ENCODE data around the gene EML6. TPM values are rescaled to one million over a fixed set of nuclear protein-coding genes. Genes with fewer than 3 reads are reported as not detected.

EML6 gene
- total and polyA plus RNA-seq, 4 donors: 0.94 to 5.1 (median 2.0) TPM

GRCh38 chr2:54859997-54860701 is 136.7 kb downstream of the EML6 start:
- no peaks in the 10 kb centered on the region for H3K27me3 ChIP-seq (ENCODE audit: control insufficient read depth in 3 of 3, insufficient read depth in 3 of 3, low read length in 2 of 3)
- 90 to 94% methylated on average over 7 of the region's 7 CpGs for WGBS, 2 donors

GRCh38 chr2:54862229-54862628 is 138.8 kb downstream of the EML6 start:
- H3K4me1 ChIP-seq (ENCODE audit: control insufficient read depth in 5 of 5, insufficient read depth in 5 of 5, low read length in 5 of 5): no peaks in the 10 kb centered on the region
- no peak overlapping the region for H3K4me3 ChIP-seq
- DNase-seq (no peak), ATAC-seq (ENCODE audit: insufficient read depth, low FRiP score) (no peak)
- no peaks in the 10 kb centered on the region for H3K36me3 ChIP-seq (ENCODE audit: control insufficient read depth in 4 of 4, insufficient read depth in 4 of 4, low read length in 4 of 4)
- H3K9me3 ChIP-seq (ENCODE audit: control insufficient read depth in 4 of 4, insufficient read depth in 3 of 4, low read length in 3 of 4): peaks cover 0 to 2% (median 0%) of the 10 kb centered on the region in 4 donors
- WGBS, 2 donors: 97% methylated on average over 4 of the region's 4 CpGs
- H3K27me3 ChIP-seq (ENCODE audit: control insufficient read depth in 3 of 3, insufficient read depth in 3 of 3, low read length in 2 of 3): no peaks in the 10 kb centered on the region
- H3K27ac ChIP-seq (ENCODE audit: low read depth in 1 of 2, low read length in 1 of 2): no peak overlapping the region
- H3K9ac ChIP-seq (ENCODE audit: insufficient read depth in 1 of 2, low read length in 2 of 2): no peak overlapping the region
- TF ChIP-seq CTCF (IDR thresholded peaks at IDR 0.05; ENCODE audit: control extremely low read depth, extremely low read depth): no peak

More at GRCh38 chr2:54859997-54860701, 136.7 kb downstream of the EML6 start:
- Histone ChIP-seq H3K36me3 (ENCODE audit: control insufficient read depth in 4 of 4, insufficient read depth in 4 of 4, low read length in 4 of 4) (no peaks in the 10 kb centered on the region), H3K9me3 (ENCODE audit: control insufficient read depth in 4 of 4, insufficient read depth in 3 of 4, low read length in 3 of 4) (peaks cover 0 to 2% (median 0%) of the 10 kb centered on the region in 4 donors), H3K27ac (ENCODE audit: low read depth in 1 of 2, low read length in 1 of 2) (no peak overlapping the region), H3K9ac (ENCODE audit: insufficient read depth in 1 of 2, low read length in 2 of 2) (no peak overlapping the region), H3K4me3 (no peak overlapping the region), H3K4me1 (ENCODE audit: control insufficient read depth in 5 of 5, insufficient read depth in 5 of 5, low read length in 5 of 5) (no peaks in the 10 kb centered on the region)
- ATAC-seq (ENCODE audit: insufficient read depth, low FRiP score) (no peak), DNase-seq (no peak)
- no peak for TF ChIP-seq CTCF (IDR thresholded peaks at IDR 0.05; ENCODE audit: control extremely low read depth, extremely low read depth)

- Histone ChIP-seq H3K27ac (ENCODE audit: low read depth in 1 of 2, low read length in 1 of 2) (no peak overlapping the region), H3K27me3 (ENCODE audit: control insufficient read depth in 3 of 3, insufficient read depth in 3 of 3, low read length in 2 of 3) (no peaks in the 10 kb centered on the region)
- WGBS, 2 donors: 95 to 96% methylated on average over 2 of the region's 2 CpGs
Observed at GRCh38 chr2:54862742-54863141, 139.3 kb downstream of the EML6 start.

More at GRCh38 chr2:54862742-54863141, 139.3 kb downstream of the EML6 start:
- no peak for TF ChIP-seq CTCF (IDR thresholded peaks at IDR 0.05; ENCODE audit: control extremely low read depth, extremely low read depth)
- Histone ChIP-seq H3K9ac (ENCODE audit: insufficient read depth in 1 of 2, low read length in 2 of 2) (no peak overlapping the region), H3K4me1 (ENCODE audit: control insufficient read depth in 5 of 5, insufficient read depth in 5 of 5, low read length in 5 of 5) (no peaks in the 10 kb centered on the region), H3K9me3 (ENCODE audit: control insufficient read depth in 4 of 4, insufficient read depth in 3 of 4, low read length in 3 of 4) (peaks cover 0 to 2% (median 0%) of the 10 kb centered on the region in 4 donors), H3K4me3 (no peak overlapping the region), H3K36me3 (ENCODE audit: control insufficient read depth in 4 of 4, insufficient read depth in 4 of 4, low read length in 4 of 4) (no peaks in the 10 kb centered on the region)
- no peak for ATAC-seq (ENCODE audit: insufficient read depth, low FRiP score)
- DNase-seq: no peak
